HK-2 (cell line): ENCODE results near the gene MARK2.
A peak's percentile ranks its signal among the peaks of the same experiment; 100 is the strongest.
"Not testable (repeated sequence)": the region's sequence is repeated elsewhere in the genome, so short reads cannot be mapped to it uniquely, and the experiment has no call there.

Source experiments
- DNase-seq: peaks from one replicate; pipeline ENCODE4 v3.0.0-alpha.2; 2018; ENCODE audit not compliant: unreplicated experiment

MARK2 gene

GRCh38 chr11:63838678-63839507 lies at the start of gene MARK2:
Gene MARK2, plus strand, starts transcription at chr11:63839110. Its CDS starts 397 bp downstream, at chr11:63839507.
- peak; percentile 96 for DNase-seq

GRCh38 chr11:63791495-63792167 lies 47.3 kb upstream of the MARK2 start:
- DNase-seq, result no peak

GRCh38 chr11:63793161-63793560 lies 45.7 kb upstream of the MARK2 start:
- no peak for DNase-seq

GRCh38 chr11:63795066-63795465 lies 43.8 kb upstream of the MARK2 start:
- DNase-seq, result no peak

GRCh38 chr11:63800921-63801320 lies 38.0 kb upstream of the MARK2 start:
- DNase-seq, result no peak

- DNase-seq, result peak; percentile 66
Measured at GRCh38 chr11:63802637-63803414, 36.1 kb upstream of the MARK2 start.

- DNase-seq, result no peak
Measured at GRCh38 chr11:63804259-63804658, 34.7 kb upstream of the MARK2 start.

- no peak for DNase-seq
Measured at GRCh38 chr11:63805844-63806415, 33.0 kb upstream of the MARK2 start.

- not testable (repeated sequence) for DNase-seq
Measured at GRCh38 chr11:63810383-63810782, 28.5 kb upstream of the MARK2 start.

GRCh38 chr11:63811522-63811921 lies 27.4 kb upstream of the MARK2 start:
- no peak for DNase-seq

GRCh38 chr11:63813035-63813562 lies 25.8 kb upstream of the MARK2 start, which contains the start of gene SPINDOC:
Gene SPINDOC, plus strand, starts transcription at chr11:63813456. Its CDS starts 231 bp downstream, at chr11:63813687.
- peak; percentile 72 for DNase-seq

GRCh38 chr11:63813563-63814382 lies 25.1 kb upstream of the MARK2 start:
- peak; percentile 40 for DNase-seq

- no peak for DNase-seq
Measured at GRCh38 chr11:63814383-63814736, 24.6 kb upstream of the MARK2 start.

- no peak for DNase-seq
Measured at GRCh38 chr11:63816166-63816565, 22.7 kb upstream of the MARK2 start.

GRCh38 chr11:63816732-63817131 lies 22.2 kb upstream of the MARK2 start:
- DNase-seq, result no peak

GRCh38 chr11:63817758-63818498 lies 21.0 kb upstream of the MARK2 start:
- no peak for DNase-seq

- DNase-seq, result no peak
Measured at GRCh38 chr11:63818609-63819008, 20.3 kb upstream of the MARK2 start.

GRCh38 chr11:63821411-63821810 lies 17.5 kb upstream of the MARK2 start:
- no peak for DNase-seq

- DNase-seq, result no peak
Measured at GRCh38 chr11:63826471-63827190, 12.3 kb upstream of the MARK2 start.
